Stimulated activated CD4-positive, alpha-beta T cell treated with anti-CD3 and anti-CD28 coated beads, Interleukin-1b, Interleukin-23, amount 100 ng/mL, for 48 hours (primary cell): ENCODE data around the gene CRAT.
"Not testable (repeated sequence)": the region's sequence is repeated elsewhere in the genome, so short reads cannot be mapped to it uniquely, and the experiment has no call there.

Experiments
- DNase-seq: peaks from one replicate; pipeline ENCODE4 v3.0.0-alpha.2; 2020

The CRAT gene

DNA sequence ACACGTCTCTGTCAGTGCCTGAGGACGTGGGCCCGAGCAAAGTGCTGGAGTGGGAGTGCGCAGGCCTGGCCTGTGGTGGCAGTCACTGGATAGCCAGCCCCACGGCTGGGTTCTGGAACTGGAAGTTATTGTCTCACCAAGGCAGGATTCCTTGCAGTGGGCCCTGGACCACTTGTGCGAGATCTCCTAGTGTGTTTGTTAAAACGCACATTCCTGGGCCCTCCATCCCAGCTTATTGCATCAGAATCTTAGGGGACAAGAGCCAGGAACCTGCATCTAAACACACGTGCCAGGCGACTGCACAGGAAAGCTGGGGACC is 27.5 kb upstream of the CRAT start:
- DNase-seq: no peak

DNA sequence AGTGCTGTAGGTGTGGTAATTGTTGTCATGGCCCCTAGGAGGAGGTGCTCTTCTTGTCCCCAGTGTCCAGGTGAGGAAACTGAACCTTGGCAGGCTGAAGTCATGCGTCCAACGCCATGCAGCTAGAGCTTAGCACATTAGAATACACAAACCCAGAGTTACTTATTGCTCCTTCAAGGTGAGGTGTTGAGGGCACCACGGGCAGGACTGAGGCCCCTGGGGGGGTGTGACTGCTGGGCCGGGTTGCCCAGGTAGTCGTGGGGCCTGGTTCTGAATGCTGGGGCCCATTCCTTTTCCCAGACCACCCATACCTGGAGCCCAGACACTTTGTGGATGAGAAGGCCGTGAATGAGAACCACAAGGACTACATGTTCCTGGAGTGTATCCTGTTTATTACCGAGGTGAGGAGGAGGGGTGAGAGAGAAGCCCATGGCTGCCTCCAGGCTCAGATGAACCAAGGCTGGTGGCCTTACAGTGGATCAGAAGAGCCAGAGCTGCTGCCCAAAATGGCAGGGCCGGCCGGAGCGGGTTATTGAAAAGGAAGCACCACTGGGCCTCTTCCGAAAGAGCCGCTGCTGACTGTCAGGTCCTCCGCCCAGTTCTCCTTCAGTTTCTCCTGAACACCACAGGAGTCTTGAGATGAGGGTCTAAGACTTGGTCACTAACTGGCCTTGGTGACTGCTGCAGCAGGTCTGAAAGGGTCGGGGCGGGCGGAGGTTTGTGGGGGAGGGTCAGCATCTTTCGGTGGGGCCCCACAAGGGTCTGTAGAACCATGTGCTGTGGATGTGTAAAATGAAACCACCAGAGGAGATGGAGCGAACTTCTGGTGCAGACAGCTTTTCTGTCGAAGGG is 26.9 kb upstream of the CRAT start:
- DNase-seq: no peak

DNA sequence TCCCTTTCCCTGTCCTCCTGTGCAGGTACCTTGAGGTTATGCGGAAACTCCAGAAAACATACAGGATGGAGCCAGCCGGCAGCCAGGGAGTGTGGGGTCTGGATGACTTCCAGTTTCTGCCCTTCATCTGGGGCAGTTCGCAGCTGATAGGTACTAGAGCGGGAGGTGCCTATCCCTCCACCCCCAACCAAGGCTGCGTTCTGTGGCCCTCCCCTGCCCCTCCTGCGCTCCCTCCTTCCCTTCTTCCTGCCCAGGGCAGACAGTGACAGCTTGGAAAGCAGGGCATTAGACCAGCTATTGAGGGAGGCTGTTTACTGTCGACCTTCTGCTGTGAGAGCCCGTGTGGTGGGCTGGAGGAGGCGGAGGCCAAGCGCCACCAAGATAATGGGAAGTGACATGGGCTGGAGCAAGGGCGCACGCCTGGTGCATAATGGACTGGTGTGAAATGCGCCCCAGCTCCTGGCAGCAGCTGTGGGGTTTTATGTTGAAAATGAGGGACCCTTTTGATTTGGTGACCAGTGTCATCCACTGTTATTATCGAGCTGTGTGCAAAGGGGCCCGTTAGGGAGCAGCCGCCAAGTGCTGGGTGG is 25.9 kb upstream of the CRAT start:
- DNase-seq: no peak

DNA sequence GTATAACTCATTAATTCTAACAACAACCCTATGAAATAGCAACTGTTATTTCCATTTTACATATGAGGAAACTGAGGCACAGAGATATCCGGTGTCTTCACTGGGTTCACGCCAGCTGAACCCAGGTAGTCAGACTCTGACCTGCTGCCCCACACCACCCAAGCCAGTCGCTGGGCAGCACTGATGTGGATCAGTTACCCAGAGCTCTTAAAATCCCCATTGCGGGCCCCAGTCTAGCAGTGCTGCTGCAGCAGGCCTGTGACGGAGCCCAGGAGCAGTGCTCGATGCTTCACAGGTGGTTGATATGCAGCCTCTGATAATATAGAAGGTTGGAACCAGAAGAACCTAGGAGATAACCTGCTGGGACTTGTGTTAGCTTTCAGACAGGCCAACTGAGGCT is 24.9 kb upstream of the CRAT start:
- DNase-seq: no peak

DNA sequence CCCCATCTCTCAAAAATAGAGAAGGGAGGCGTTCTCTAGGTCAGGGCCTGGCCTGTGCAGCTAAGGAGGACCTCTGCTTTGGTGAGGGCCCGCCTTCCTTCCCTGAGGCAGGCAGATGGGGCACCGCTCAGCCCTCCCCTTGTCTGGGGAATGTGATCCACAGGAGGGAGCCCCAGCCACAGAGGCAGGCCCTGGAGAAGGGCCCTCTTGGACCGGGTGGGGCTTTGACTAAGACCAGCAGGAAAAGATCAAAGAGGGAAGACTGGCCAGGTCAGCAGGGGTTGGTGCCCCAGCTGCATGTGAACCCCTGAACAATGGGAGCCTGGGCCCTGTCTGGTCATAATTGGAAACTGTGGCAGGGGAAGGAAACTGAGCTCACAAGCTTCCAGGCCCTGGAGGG is 22.5 kb upstream of the CRAT start:
- DNase-seq: no peak

DNA sequence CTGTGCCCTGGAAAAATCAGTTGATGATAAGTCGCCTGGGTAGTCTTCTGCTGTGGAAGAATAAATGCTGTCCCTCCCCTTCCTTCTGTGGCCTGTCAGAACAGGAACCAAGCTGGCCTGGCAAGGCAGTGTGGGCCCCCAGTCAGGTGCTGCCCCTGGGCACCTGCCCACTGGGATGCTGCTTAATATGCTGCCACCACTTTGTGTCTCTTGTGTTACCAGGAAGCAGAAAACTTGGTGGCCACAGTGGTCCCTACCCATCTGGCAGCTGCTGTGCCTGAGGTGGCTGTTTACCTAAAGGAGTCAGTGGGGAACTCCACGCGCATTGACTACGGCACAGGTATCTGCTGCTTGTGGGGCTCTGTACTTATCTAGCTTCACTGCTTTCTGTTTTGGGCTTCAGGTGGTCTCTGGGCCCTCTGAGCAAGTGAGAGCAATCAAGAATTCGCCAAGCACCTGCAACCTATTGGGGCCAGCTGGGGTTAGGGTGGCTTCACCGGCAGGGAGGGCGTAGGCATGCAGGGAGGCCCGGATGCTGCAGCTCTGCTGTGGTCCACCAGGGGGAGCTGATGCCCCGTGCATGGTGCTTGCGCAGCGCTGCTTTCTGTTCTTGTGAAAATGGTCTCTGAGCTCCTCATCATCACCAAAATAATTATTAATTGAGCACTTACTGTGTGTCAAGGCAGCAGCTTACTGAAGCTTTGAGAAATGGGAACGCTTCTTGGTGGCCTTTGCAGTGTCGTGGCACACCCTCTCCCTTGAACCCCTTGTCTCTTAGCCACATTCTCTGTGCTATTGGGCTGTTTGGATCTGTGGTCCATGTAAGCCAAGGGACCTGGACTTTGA is 20.9 kb upstream of the CRAT start:
- DNase-seq: peak; percentile 83

DNA sequence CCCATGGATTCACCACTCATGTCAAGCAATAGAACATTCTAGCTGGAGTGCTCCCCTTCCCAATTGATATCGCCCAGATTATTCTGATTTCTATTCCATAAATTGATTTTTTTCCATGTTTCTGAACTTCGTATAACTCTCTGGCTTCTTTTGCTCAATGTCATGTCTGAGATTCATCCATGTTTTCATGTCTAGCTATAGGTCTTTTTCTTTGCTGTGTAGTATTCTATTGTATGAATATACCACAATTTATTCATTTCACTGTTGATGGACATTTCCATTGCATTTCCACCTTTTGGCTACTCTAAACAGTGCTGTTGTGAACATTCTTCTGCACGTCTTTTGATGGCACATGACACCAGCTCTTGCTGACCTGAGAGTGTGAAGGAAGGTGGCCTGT is 20.2 kb upstream of the CRAT start:
- no peak for DNase-seq

DNA sequence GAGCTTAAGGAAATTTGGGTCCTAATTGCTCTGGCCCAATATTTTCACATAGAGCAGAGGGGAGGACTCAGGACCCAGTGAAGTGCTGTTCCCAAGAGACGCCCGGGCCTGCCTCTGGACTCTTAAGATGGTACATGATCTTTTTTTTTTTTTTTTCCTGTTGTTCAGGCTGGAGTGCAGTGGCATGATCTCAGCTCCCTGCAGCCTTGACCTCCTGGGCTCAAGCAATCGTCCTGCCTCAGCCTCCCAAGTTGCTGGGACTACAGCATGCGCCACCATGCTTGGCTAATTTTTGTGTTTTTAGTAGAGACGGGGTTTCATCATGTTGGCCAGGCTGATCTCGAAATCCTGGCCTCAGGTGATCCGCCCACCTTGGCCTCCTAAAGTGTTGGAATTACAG is 19.7 kb upstream of the CRAT start:
- DNase-seq: not testable (repeated sequence)

DNA sequence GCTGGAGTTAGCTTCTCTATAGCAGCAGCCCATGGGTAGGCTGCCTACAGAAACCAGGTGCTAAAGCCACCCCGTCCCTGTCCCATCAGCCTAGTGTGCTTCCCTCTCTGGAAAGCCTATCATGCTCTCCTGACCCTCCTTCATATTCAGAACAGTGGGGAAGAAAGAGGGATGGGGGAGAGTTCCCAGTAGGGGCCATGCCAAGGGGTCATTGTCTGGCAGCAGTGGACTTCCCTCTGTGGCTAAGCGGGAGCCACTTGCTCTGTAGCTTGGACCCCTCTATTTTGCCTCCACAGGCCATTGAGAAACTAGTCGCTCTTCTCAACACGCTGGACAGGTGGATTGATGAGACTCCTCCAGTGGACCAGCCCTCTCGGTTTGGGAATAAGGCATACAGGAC is 18.1 kb upstream of the CRAT start:
- DNase-seq: no peak

DNA sequence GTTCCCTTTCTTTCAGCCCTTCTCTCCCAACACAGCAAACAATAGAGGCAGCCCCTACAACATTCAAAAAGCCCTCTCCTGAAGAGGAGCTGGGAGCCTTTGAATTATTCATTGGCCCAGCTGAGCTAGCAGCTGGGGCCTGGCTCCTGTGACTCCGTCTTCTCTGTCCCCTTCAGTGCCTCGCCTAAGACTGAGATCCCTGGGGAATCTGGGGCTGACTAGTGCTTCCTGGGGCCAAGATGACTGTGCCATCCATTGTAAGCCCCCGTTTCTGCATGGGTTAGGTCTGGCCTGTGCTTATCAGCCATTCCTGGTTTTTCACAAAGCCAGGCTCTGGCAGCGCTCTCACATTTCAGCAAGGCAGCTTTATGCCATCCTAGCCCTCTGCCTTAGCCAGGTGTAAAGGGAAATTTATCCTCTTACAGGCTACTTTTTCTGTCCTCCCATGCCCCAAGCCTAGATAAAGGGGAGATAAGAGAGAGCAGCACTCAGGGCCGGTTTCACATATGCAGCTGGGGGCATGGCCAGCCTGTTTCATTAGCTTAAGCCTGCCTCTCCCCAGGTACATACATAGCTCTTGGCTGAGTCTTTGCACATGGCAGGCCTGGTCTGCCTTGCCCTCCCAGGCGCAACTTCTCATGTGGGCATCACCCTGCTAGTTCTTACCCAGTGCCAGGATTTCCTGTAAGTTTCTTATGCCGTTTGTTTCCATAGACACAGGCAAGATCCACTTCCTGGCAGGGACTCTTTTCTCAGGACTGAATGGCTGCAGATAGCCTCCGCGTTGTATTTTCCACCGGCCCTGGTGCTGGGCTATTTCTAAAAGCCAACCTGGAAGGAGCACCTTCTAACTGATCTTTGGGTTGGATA is 16.4 kb upstream of the CRAT start:
- DNase-seq: no peak

DNA sequence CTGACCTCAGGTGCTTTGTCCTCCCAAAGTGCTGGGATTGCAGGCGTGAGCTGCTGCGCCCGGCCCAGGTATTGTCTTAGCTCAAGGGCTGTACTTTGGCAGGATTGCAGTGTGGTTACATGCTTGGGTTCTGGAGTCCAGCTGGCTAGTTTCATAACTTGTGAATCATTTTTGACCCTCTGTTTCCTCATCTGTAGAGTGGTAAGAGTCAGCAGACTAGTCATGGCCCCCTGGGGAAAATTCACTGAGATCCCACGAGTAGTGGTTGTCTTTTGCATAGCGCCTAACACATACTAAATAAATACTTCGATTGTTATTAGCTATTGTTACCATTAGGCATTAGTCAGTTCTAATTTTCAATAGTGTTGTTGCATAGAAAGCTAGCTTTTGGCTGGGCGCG is 14.9 kb upstream of the CRAT start:
- DNase-seq: no peak

DNA sequence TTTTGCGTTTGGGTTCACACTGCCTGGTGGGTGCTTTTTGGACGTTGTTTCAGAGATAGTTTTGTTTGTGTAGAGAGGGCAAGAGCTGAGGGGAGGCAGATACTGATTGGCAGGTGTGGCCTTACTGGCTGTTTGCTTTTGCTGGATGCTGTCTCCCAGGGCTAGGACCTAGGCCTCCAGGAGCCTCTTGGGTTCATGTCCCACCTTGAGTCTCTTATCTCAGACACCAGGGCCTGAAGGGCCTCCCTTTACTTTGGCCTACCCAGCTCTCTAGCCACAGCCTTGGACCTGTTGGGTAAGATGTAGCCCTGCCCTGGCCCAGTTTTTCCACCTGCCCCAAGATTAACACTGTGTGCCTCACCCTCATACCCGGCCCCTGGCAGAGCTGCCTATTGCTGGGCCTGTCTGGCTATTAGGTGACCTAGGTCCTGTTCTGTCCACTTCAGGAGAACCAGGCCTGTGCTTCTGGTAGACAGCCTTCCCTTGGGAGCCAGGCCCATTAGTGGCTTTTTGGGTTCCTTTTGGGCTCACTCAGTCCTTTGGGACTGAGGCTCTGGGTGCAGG is 14.0 kb upstream of the CRAT start:
- DNase-seq: no peak

DNA sequence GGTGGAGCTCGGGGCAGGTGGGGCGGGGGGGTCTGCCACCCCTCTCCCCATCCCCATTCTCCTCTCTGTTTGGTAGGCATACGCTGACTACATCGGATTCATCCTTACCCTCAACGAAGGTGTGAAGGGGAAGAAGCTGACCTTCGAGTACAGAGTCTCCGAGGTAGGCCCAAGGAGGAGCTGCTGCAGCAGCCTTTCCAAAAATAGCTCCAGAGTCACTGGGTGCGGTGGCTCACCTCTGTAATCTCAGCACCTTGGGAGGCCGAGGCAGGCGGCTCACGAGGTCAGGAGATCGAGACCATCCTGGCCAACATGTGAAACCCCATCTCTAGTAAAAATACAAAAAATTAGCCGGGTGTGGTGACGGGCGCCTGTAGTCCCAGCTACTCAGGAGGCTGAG is 12.4 kb upstream of the CRAT start:
- not testable (repeated sequence) for DNase-seq

DNA sequence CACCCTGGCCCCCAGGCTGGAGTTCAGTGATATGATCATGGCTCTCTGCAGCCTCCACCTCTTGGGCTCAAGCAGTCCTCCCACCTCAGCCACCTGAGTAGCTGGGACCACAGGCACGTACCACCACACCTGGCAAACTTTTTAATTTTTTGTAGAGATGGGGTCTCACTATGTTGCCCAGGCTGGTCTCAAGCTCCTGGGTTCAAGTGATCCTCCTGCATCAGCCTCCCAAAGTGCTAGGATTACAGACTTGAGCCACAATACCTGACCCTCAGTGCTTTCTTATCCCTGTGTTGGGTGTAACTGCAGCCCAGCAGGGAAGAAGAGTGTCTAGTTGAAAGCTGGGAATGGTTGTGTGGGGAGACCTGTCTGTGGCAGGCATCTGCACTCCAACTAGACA is 11.5 kb upstream of the CRAT start:
- DNase-seq: no peak

DNA sequence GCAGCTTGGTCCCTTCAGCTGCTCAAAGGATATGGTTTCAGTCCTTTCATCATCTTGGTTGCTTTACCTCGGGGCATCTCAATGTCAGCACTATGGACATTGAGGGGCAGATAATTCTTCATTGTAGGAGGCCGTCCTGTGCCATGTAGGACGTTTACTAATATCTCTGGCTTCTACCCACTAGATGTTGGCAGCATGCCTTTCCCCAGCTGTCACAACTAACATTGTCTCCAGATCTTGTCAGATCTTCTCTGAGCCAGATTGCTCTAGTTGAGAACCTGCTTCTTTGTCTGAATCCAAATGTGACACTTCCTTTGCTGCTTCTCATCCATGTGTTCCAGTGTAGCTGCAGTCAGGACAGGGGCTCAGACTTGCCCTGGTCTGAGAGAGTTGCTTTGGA is 10.9 kb upstream of the CRAT start:
- DNase-seq: no peak

DNA sequence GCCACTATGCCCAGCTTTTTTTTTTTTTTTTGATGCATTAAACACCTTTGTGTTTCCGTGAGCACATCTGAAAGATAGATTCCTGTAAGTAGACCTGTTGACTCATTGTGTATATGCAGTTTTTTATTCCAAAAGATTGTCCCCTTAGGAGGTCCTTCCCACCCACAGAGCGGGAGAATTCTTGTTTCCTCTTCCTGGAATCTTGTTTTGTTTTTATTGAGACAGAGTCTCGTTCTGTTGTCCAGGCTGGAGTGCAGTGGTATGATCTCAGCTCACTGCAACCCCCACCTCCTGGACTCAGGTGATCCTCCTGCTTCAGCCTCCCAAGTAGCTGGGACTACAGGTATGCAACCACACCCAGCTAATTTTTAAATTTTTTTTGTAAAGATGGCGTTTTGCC is 8.2 kb upstream of the CRAT start:
- DNase-seq: no peak

DNA sequence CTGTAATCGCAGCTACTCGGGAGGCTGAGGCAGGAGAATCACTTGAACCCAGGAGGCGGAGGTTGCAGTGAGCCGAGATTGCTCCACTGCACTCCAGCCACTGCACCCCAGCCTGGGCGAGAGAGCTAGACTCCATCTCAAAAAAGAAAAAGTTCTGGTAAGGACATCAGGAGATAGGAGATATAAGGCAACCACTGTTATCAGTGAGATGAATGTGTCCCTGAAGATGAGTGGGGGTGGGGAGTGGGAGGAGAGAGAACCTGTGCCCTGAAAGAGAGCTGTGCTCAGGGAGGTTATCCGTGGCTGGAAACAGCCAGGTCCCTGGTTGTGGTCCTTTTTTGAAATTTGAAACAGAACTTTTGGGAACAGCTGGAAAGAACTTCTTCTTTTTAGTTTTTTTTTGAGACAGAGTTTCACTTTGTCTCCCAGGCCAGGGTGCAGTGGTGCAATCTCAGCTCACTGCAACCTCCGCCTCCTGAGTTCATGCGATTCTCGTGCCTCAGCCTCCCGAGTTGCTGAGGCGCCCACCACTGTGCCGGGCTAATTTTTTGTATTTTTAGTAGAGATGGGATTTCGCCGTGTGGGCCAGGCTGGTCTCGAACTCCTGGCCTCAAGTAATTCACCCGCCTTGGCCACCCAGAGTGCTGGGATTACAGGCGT is 3.2 kb upstream of the CRAT start:
- no peak for DNase-seq

DNA sequence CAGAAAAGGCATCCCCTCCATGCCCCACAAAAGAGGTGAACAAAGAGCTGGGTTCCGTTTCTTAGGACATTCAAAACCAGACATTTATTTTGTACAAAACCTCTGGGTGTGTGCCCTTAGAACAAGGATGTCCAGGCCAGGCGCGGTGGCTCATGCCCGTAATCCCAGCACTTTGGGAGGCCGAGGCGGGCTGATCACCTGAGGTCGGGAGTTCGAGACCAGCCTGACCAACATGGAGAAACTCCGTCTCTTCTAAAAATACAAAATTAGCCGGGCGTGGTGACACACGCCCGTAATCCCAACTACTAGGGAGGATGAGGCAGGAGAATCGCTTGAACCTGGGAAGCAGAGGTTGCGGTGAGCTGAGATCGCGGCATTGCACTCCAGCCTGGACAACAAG is 1.9 kb upstream of the CRAT start:
- not testable (repeated sequence) for DNase-seq

DNA sequence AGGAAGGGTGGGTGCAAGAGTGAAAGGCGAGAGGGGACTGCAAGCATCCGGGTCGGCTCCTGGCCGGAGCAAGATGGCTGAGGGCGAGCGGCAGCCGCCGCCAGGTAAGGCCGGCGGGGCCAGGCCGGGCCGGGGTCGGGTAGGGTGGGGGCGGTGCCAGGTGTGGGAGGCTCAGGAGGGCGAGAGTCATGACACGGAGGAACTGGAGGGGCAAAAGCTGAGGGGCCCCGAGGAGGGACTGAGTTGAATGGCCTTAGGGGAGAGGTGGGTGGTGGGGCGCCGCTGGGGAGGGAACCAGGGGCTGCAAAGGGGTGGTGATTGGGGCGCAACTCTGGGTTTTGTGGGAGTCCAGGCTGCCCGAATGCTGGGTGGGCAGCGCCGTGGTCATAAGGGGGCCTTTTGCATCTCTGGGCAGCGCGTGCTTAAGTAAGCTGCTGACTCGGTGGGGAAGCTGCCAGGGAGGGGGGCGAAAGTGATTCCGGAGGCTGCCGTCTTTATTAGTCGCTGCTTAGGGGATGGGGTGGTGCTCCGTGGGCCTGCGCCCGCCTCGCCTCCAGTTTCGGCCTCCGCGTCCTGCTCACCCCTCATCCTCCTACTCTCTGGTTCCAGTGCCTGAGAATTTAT is 1.0 kb upstream of the CRAT start:
- DNase-seq: peak; percentile 24

DNA sequence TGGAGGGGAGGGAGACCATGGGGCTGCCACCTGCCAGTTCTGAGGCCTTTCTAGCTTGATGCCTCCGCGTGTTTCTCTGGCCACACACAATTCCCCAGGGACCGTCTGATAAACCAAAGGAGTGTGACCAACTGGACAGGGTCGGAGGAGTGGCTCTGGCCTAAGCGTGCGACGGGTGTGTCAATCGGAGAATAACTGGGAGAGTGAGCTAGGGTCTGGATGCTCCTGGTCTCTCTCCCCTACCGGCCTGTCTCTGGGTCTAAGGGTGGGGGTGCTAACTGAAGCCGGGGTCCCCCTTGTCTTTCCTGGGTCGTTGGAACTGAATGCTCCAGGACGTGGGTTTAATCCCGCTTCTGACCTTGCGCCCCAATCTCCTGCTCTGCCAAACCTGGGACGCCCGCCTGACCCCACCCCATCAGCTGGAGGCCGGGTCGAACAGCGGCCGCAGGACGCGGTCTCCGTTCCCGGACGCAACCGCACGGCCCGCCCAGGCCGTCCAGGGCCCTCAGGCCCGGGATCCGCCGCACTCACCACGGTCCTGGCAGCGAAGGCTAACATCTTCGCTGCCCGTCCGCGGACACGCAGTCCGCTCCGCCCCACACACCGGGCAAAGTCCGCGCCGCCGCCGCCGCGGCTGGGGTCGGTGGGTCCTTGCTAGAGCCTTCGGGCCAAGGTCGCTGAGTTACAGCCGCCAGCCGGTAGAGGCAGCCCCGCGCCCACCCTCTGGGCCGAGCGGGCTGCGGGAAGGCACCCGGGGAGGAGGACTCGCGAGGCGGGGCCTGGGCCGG is 447 bp downstream of the CRAT start:
- no peak for DNase-seq

DNA sequence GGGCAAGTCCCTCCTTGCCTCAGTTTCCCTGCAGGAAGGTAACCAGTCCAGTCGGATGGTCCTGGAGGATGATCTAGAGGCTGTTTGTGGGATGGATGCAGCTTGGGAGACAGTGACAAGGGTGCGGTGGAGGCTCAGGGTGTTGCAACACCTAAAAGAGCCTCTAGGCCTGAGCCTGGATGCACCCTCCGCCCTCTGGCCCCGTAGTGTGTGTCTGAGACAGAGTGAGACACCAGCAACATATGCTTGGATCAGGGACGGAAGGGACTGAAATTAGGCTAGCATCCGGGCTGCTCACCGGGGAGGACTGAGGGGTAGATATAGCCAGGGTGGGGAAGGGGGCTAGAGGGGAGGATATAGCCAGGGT is 1.1 kb downstream of the CRAT start:
- peak; percentile 37 for DNase-seq
